ENCODE measurements around the gene MAP7D2.

DNA sequence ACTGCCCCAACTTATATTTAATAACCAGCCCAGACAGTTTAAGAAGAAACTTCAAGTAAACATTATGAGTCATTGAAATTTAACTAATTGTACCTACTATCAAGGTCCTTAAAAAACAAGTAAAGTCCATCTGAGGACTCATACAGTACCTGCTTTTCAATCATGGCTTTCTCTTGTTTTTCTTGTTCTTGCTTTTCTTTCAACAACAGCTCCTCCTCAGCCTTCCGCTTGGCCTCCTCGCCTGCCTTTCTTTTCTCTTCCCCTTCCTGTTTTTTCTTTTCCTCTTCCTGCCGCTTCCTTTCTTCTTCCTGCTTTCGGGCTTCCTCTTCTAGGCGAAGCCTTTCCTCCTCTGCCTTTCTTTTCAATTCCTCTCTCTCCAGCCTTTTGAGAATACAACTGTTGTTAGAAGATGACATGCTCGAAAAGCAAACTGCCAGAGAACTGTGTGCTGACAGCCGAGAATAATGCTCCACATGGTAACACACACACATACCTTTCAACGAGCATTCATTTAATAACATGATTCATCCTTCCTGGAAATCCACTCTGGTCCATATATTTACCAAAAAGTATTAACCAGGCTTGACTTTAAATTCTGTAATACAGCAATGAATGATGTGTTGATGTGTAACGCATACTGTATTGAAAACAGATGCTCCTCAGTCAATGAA, 100.6 kb downstream of the MAP7D2 start:
- TF ChIP-seq, protein P1, sequence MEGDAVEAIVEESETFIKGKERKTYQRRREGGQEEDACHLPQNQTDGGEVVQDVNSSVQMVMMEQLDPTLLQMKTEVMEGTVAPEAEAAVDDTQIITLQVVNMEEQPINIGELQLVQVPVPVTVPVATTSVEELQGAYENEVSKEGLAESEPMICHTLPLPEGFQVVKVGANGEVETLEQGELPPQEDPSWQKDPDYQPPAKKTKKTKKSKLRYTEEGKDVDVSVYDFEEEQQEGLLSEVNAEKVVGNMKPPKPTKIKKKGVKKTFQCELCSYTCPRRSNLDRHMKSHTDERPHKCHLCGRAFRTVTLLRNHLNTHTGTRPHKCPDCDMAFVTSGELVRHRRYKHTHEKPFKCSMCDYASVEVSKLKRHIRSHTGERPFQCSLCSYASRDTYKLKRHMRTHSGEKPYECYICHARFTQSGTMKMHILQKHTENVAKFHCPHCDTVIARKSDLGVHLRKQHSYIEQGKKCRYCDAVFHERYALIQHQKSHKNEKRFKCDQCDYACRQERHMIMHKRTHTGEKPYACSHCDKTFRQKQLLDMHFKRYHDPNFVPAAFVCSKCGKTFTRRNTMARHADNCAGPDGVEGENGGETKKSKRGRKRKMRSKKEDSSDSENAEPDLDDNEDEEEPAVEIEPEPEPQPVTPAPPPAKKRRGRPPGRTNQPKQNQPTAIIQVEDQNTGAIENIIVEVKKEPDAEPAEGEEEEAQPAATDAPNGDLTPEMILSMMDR (IDR thresholded peaks at IDR 0.05), result no peak
- TF ChIP-seq POLR2AphosphoS5 (IDR thresholded peaks at IDR 0.05; ENCODE audit: low read depth, low read length) (no peak), TCF7L2 (IDR thresholded peaks at IDR 0.05; ENCODE audit: low read depth, low read length) (no peak)
- TF ChIP-seq, protein P2, sequence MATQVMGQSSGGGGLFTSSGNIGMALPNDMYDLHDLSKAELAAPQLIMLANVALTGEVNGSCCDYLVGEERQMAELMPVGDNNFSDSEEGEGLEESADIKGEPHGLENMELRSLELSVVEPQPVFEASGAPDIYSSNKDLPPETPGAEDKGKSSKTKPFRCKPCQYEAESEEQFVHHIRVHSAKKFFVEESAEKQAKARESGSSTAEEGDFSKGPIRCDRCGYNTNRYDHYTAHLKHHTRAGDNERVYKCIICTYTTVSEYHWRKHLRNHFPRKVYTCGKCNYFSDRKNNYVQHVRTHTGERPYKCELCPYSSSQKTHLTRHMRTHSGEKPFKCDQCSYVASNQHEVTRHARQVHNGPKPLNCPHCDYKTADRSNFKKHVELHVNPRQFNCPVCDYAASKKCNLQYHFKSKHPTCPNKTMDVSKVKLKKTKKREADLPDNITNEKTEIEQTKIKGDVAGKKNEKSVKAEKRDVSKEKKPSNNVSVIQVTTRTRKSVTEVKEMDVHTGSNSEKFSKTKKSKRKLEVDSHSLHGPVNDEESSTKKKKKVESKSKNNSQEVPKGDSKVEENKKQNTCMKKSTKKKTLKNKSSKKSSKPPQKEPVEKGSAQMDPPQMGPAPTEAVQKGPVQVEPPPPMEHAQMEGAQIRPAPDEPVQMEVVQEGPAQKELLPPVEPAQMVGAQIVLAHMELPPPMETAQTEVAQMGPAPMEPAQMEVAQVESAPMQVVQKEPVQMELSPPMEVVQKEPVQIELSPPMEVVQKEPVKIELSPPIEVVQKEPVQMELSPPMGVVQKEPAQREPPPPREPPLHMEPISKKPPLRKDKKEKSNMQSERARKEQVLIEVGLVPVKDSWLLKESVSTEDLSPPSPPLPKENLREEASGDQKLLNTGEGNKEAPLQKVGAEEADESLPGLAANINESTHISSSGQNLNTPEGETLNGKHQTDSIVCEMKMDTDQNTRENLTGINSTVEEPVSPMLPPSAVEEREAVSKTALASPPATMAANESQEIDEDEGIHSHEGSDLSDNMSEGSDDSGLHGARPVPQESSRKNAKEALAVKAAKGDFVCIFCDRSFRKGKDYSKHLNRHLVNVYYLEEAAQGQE (IDR thresholded peaks at IDR 0.05; ENCODE audit: insufficient read depth in 1 of 2, low read depth in 2 of 2, low read length in 1 of 2), result no peak

Measured in Panc1 (cell line).